CD14-positive monocyte (primary cell): ENCODE results near the gene PSMG4. TPM values are rescaled to one million over a fixed set of nuclear protein-coding genes. Genes with fewer than 3 reads are reported as not detected.

Source experiments
- DNase-seq, 3 donors: peaks; one replicate each; pipeline ENCODE4 v3.0.0-alpha.2; 2011 to 2022
- H2AFZ ChIP-seq: 2 replicates; pipeline ENCODE4 v1.6.0; 2012; ENCODE audit warnings: mild to moderate bottlenecking, low read depth, low read length, inconsistent platforms; ENCODE audit not compliant: insufficient read depth, poor library complexity, severe bottlenecking
- H3K27ac ChIP-seq, 2 donors: 1 replicate in 1 of 2; 2 replicates in 1 of 2; pipeline ENCODE4 v1.5.1; 2012 to 2013; ENCODE audit warnings: low read length in 2 of 2, control low read depth in 1 of 2, inconsistent platforms in 1 of 2, low read depth in 1 of 2, mild to moderate bottlenecking in 1 of 2
- H3K27me3 ChIP-seq, 2 donors: one replicate each; pipeline versions ENCODE4 v1.6.0 to v1.6.1; 2011 to 2013; ENCODE audit warnings: low read length in 2 of 2; ENCODE audit not compliant: control insufficient read depth in 2 of 2, insufficient read depth in 2 of 2
- H3K36me3 ChIP-seq, 2 donors: replicated peaks in 1 of 2; 1 replicate in 1 of 2; 2 replicates in 1 of 2; pipeline versions ENCODE4 v1.5.1 to v1.6.1; 2012 to 2013; ENCODE audit warnings: low read length in 2 of 2, control low read depth in 1 of 2, inconsistent platforms in 1 of 2, mild to moderate bottlenecking in 1 of 2; ENCODE audit not compliant: insufficient read depth in 2 of 2, control insufficient read depth in 1 of 2
- H3K4me1 ChIP-seq, 2 donors: 1 replicate in 1 of 2; 2 replicates in 1 of 2; pipeline versions ENCODE4 v1.5.1 to v1.6.1; 2012 to 2013; ENCODE audit warnings: low read length in 2 of 2, control low read depth in 1 of 2, inconsistent platforms in 1 of 2, mild to moderate bottlenecking in 1 of 2, moderate library complexity in 1 of 2; ENCODE audit not compliant: insufficient read depth in 2 of 2, control insufficient read depth in 1 of 2
- H3K4me2 ChIP-seq: replicated peaks from 2 replicates; pipeline ENCODE3; 2012; ENCODE audit warnings: low read length, moderate library complexity, mild to moderate bottlenecking; ENCODE audit not compliant: poor library complexity, severe bottlenecking; ENCODE audit errors: extremely low read depth
- H3K4me3 ChIP-seq, 3 experiments: fragments of 200-600 bp in 1 of 3; sonication (generic) in 1 of 3; replicated peaks in 1 of 3; 1 replicate in 2 of 3; 2 replicates in 1 of 3; pipeline ENCODE4 v1.5.1; 2011 to 2013; ENCODE audit warnings: low read length in 3 of 3, mild to moderate bottlenecking in 3 of 3, control low read depth in 2 of 3, low read depth in 2 of 3, inconsistent platforms in 1 of 3, moderate library complexity in 1 of 3
- H3K79me2 ChIP-seq: 2 replicates; pipeline ENCODE4 v1.6.0; 2012; ENCODE audit warnings: mild to moderate bottlenecking, control low read depth, inconsistent platforms, low read length, moderate library complexity; ENCODE audit not compliant: insufficient read depth
- H3K9ac ChIP-seq: 2 replicates; pipeline ENCODE4 v1.6.0; 2017; ENCODE audit warnings: low read length, mild to moderate bottlenecking; ENCODE audit not compliant: insufficient read depth, poor library complexity, severe bottlenecking
- H3K9me3 ChIP-seq, 2 donors: replicated peaks in 1 of 2; 1 replicate in 1 of 2; 2 replicates in 1 of 2; pipeline versions ENCODE4 v1.5.1 to v1.6.1; 2012 to 2013; ENCODE audit warnings: low read length in 2 of 2, control low read depth in 1 of 2; ENCODE audit not compliant: control insufficient read depth in 1 of 2, insufficient read depth in 1 of 2
- H4K20me1 ChIP-seq: 2 replicates; pipeline ENCODE4 v1.6.0; 2012; ENCODE audit warnings: mild to moderate bottlenecking, low read length, control low read depth, moderate library complexity; ENCODE audit not compliant: insufficient read depth
- H3K27ac Mint-ChIP-seq, 7 donors: one replicate each; pipeline ENCODE4 v1.8.0; 2020; ENCODE audit warnings: mild to moderate bottlenecking in 7 of 7, mixed read lengths in 7 of 7, moderate library complexity in 6 of 7, inconsistent platforms in 2 of 7
- H3K27me3 Mint-ChIP-seq, 3 donors: one replicate each; pipeline ENCODE4 v1.8.0; 2021 to 2022; ENCODE audit warnings: low read depth in 3 of 3, mild to moderate bottlenecking in 3 of 3, mixed read lengths in 3 of 3, moderate library complexity in 3 of 3, inconsistent platforms in 1 of 3
- H3K36me3 Mint-ChIP-seq, 2 donors: one replicate each; pipeline ENCODE4 v1.8.0; 2020; ENCODE audit warnings: mixed read lengths in 2 of 2, inconsistent platforms in 1 of 2, mild to moderate bottlenecking in 1 of 2
- H3K4me1 Mint-ChIP-seq: one replicate; pipeline ENCODE4 v1.8.0; 2020; ENCODE audit warnings: mild to moderate bottlenecking, mixed read lengths
- H3K4me3 Mint-ChIP-seq, 2 donors: one replicate each; pipeline ENCODE4 v1.8.0; 2020; ENCODE audit warnings: mild to moderate bottlenecking in 2 of 2, mixed read lengths in 2 of 2, moderate library complexity in 1 of 2
- H3K9me3 Mint-ChIP-seq, 7 donors: one replicate each; pipeline ENCODE4 v1.8.0; 2020 to 2022; ENCODE audit warnings: mixed read lengths in 7 of 7, mild to moderate bottlenecking in 6 of 7, moderate library complexity in 6 of 7, inconsistent platforms in 2 of 7
- WGBS: methylation state at CpG from one replicate; pipeline ENCODE4 v1.1.5; 2013; ENCODE audit warnings: missing lambda C conversion rate; ENCODE audit not compliant: insufficient coverage; 5-methylcytosine and 5-hydroxymethylcytosine counted together
- intact Hi-C, 2 donors: fragments of 100-400 bp; cut with micrococcal nuclease; formaldehyde crosslinking; loops; one replicate each; pipeline versions ENCODE4 v1.15.0 to v1.15.1; 2023
- polyA plus RNA-seq, 3 donors: library from polyadenylated mRNA; depleted of rRNA in 1 of 3; unstranded in 2 of 3; stranded (reverse) in 1 of 3; fragments of 300-500 nt in 2 of 3; fragments of >200 nt in 1 of 3; fragmentation: Illumina TruSeq in 2 of 3; gene quantifications; 1 replicate in 2 of 3; 2 replicates in 1 of 3; pipeline ENCODE4 v1.2.3, GENCODE V29; 2012 to 2021
- TF ChIP-seq, protein P1 (sequence below): fragments of 200-600 bp; IDR thresholded peaks from one replicate; pipeline ENCODE4 v1.8.0; 2022; ENCODE audit warnings: antibody characterized with exemption, mild to moderate bottlenecking

Gene PSMG4
- polyA plus RNA-seq, 3 donors = 23.6 to 31.1 (median 27.9) TPM

DNA sequence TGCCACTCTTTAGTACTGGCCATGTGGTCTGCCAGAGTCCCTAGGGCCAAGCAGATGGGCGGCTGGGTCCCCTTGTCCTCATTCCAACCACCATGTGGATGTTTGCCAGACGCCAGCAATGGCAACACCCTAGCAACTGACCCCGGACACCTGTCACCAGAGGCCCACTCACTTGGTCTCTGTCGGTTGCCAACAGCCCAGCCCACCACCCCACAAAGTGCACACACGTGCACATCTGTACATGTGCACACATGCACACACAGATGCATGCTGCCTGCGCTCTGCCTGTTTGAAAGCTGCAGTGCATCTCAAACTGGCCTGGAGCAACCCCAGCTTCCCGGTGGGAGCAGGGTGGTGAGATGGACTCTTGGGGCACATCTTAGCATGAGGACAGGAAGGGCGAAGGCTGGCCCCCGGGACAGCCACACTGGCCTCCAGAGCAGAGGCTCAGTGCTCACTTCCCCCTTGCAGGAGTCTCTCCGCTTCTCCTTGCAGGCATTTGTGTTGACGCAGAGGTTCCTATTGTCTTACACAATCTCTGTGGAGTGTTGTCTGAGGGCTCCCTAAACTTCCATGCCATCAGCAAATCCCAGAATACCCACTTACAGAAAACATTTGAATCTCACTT lies 54.0 kb downstream of the PSMG4 start:
- H3K9ac ChIP-seq = no peak overlapping the region
- H3K27me3 ChIP-seq = no peaks in the 10 kb centered on the region
- no peaks in the 10 kb centered on the region for H3K4me1 ChIP-seq
- no peak overlapping the region for H3K4me3 Mint-ChIP-seq
- no peaks in the 10 kb centered on the region for H3K9me3 ChIP-seq
- no peak for DNase-seq
- H3K4me3 ChIP-seq = no peak overlapping the region
- no peaks in the 10 kb centered on the region for H3K4me1 Mint-ChIP-seq
- no peak overlapping the region for H3K27ac Mint-ChIP-seq
- H3K27ac ChIP-seq = no peak overlapping the region
- H3K79me2 ChIP-seq = no peaks in the 10 kb centered on the region
- no peaks in the 10 kb centered on the region for H3K36me3 ChIP-seq
- H3K36me3 Mint-ChIP-seq = no peaks in the 10 kb centered on the region
- peaks cover 3 to 9% (median 8%) of the 10 kb centered on the region in 3 donors for H3K27me3 Mint-ChIP-seq
- no peak overlapping the region for H3K4me2 ChIP-seq
- WGBS = 83% methylated on average over 9 of the region's 11 CpGs
- no peaks in the 10 kb centered on the region for H4K20me1 ChIP-seq
- intact Hi-C loops = no loop called here
- H3K9me3 Mint-ChIP-seq = no peaks in the 10 kb centered on the region
- no peak overlapping the region for H2AFZ ChIP-seq
- TF ChIP-seq, protein P1, sequence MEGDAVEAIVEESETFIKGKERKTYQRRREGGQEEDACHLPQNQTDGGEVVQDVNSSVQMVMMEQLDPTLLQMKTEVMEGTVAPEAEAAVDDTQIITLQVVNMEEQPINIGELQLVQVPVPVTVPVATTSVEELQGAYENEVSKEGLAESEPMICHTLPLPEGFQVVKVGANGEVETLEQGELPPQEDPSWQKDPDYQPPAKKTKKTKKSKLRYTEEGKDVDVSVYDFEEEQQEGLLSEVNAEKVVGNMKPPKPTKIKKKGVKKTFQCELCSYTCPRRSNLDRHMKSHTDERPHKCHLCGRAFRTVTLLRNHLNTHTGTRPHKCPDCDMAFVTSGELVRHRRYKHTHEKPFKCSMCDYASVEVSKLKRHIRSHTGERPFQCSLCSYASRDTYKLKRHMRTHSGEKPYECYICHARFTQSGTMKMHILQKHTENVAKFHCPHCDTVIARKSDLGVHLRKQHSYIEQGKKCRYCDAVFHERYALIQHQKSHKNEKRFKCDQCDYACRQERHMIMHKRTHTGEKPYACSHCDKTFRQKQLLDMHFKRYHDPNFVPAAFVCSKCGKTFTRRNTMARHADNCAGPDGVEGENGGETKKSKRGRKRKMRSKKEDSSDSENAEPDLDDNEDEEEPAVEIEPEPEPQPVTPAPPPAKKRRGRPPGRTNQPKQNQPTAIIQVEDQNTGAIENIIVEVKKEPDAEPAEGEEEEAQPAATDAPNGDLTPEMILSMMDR = no peak

DNA sequence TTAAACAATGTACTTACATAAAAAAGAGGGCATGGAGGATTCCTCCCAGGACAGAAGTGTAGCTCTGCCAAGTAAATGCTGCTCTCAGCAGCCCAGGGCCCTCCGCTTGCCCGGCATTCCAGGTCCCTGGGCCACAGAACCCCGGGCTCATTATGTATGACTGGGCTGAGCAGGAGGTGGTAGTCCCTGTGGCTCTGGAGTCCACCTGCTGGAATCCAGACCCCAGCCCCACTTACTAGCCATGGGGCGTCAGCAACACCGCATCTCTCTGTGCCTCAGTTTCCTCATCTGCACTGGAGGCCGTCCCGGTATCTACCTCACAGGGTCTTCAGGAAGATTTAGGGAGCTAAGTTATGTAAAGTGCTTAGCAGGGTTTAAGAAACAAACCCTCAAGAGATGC lies 55.4 kb downstream of the PSMG4 start:
- no peaks in the 10 kb centered on the region for H3K36me3 Mint-ChIP-seq
- 100% methylated on average over 1 of the region's 7 CpGs for WGBS

More for the DNA sequence above, 55.4 kb downstream of the PSMG4 start:
- H3K4me1 Mint-ChIP-seq = no peaks in the 10 kb centered on the region
- Histone ChIP-seq H3K9ac (no peak overlapping the region), H3K4me2 (no peak overlapping the region), H3K4me1 (no peaks in the 10 kb centered on the region), H3K4me3 (no peak overlapping the region), H3K36me3 (no peaks in the 10 kb centered on the region), H3K79me2 (no peaks in the 10 kb centered on the region), H2AFZ (no peak overlapping the region), H4K20me1 (no peaks in the 10 kb centered on the region), H3K9me3 (no peaks in the 10 kb centered on the region), H3K27me3 (no peaks in the 10 kb centered on the region), H3K27ac (no peak overlapping the region)
- no peak overlapping the region for H3K27ac Mint-ChIP-seq
- H3K4me3 Mint-ChIP-seq = no peak overlapping the region
- H3K9me3 Mint-ChIP-seq = no peaks in the 10 kb centered on the region
- TF ChIP-seq, protein P1 = no peak
- H3K27me3 Mint-ChIP-seq = peaks cover 6 to 11% (median 10%) of the 10 kb centered on the region in 3 donors
- DNase-seq = no peak
- intact Hi-C loops = no loop called here
